ENCODE data around the gene ATP6V0D1. TPM values are rescaled to one million over a fixed set of nuclear protein-coding genes. Genes with fewer than 3 reads are reported as not detected.

The ATP6V0D1 gene
- total and polyA plus RNA-seq, 2 donors (not counting 1 experiment from before 2014, with no cell fraction given): 62.1 to 91.0 TPM

DNA sequence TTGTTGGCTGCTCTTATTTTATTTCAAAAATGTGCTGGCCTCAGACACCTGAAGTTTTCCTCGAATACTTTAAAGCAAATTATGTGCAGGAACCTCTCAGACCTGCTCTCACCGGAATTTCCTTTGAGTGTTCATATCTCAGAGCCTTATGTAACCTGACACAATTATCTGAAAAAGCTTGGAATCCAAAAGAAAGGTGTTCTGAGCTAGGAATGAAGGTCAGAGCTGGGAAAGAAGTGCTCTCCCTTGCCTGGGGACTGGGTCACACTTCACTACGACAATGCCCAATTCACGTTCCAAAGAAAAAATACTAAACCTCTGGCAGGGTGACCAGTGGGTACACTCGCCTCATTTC is 56.7 kb downstream of the ATP6V0D1 start:
- no peaks in the 10 kb centered on the region for H3K9me3 ChIP-seq (ENCODE audit: control extremely low read depth in 1 of 3, control insufficient read depth in 2 of 3, insufficient read depth in 1 of 3, low read length in 2 of 3)
- H3K4me3 Mint-ChIP-seq: no peak overlapping the region
- H2AFZ ChIP-seq (ENCODE audit: insufficient read depth, low read depth, low read length, poor library complexity, severe bottlenecking): no peak overlapping the region
- no peaks in the 10 kb centered on the region for H3K9me3 Mint-ChIP-seq (ENCODE audit: insufficient read depth)
- H3K27ac ChIP-seq (ENCODE audit: low read length in 2 of 2): no peak overlapping the region
- H3K4me3 ChIP-seq (ENCODE audit: control extremely low read depth in 1 of 5, extremely low read depth in 1 of 5, insufficient read depth in 1 of 5, low read depth in 2 of 5, low read length in 4 of 5): no peak overlapping the region
- peaks cover 0 to 27% (median 7%) of the 10 kb centered on the region in 4 experiments for H3K27me3 ChIP-seq (replicated peaks in 1 of 4; ENCODE audit: control extremely low read depth in 1 of 4, control insufficient read depth in 3 of 4, insufficient read depth in 4 of 4, low read length in 3 of 4)
- H4K20me1 ChIP-seq (ENCODE audit: control insufficient read depth, insufficient read depth, low read length, poor library complexity, severe bottlenecking): no peaks in the 10 kb centered on the region
- H3K4me2 ChIP-seq (replicated peaks; ENCODE audit: low read depth, low read length, poor library complexity, severe bottlenecking): no peak overlapping the region
- POLR2A ChIA-PET: no interaction called here
- ATAC-seq (ENCODE audit: low read depth) (no peak), DNase-seq (no peak)
- no peaks in the 10 kb centered on the region for H3K4me1 Mint-ChIP-seq
- intact Hi-C loops (cut with micrococcal nuclease): no loop called here
- CTCF ChIA-PET: interaction anchor here (1.3 to 2.1 kb wide), 2 partner anchors 10 to 41 kb away, joined by 5 to 6 read pairs; no protein-coding TSS in a partner anchor
- no peaks in the 10 kb centered on the region for H3K36me3 ChIP-seq (replicated peaks in 1 of 2; ENCODE audit: control extremely low read depth in 1 of 2, control insufficient read depth in 1 of 2, extremely low read depth in 1 of 2, insufficient read depth in 2 of 2, low read length in 1 of 2)
- H3K27me3 Mint-ChIP-seq: peaks cover 46% of the 10 kb centered on the region
- H3K79me2 ChIP-seq (ENCODE audit: control insufficient read depth, insufficient read depth, low read length): no peaks in the 10 kb centered on the region
- TF ChIP-seq EZH2 (IDR thresholded peaks at IDR 0.05; ENCODE audit: borderline replicate concordance, insufficient read depth, low read depth, low read length, poor library complexity, severe bottlenecking): no peak
- TF ChIP-seq, protein P1, sequence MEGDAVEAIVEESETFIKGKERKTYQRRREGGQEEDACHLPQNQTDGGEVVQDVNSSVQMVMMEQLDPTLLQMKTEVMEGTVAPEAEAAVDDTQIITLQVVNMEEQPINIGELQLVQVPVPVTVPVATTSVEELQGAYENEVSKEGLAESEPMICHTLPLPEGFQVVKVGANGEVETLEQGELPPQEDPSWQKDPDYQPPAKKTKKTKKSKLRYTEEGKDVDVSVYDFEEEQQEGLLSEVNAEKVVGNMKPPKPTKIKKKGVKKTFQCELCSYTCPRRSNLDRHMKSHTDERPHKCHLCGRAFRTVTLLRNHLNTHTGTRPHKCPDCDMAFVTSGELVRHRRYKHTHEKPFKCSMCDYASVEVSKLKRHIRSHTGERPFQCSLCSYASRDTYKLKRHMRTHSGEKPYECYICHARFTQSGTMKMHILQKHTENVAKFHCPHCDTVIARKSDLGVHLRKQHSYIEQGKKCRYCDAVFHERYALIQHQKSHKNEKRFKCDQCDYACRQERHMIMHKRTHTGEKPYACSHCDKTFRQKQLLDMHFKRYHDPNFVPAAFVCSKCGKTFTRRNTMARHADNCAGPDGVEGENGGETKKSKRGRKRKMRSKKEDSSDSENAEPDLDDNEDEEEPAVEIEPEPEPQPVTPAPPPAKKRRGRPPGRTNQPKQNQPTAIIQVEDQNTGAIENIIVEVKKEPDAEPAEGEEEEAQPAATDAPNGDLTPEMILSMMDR (IDR thresholded peaks at IDR 0.05): no peak
- no peak overlapping the region for H3K27ac Mint-ChIP-seq
- peaks cover 4 to 5% of the 10 kb centered on the region in 2 donors for H3K4me1 ChIP-seq (ENCODE audit: control insufficient read depth in 2 of 2, insufficient read depth in 2 of 2, low read length in 2 of 2)
- WGBS (ENCODE audit: insufficient coverage): 66% methylated on average over 4 of the region's 5 CpGs
- H3K9ac ChIP-seq (ENCODE audit: low read length): no peak overlapping the region

DNA sequence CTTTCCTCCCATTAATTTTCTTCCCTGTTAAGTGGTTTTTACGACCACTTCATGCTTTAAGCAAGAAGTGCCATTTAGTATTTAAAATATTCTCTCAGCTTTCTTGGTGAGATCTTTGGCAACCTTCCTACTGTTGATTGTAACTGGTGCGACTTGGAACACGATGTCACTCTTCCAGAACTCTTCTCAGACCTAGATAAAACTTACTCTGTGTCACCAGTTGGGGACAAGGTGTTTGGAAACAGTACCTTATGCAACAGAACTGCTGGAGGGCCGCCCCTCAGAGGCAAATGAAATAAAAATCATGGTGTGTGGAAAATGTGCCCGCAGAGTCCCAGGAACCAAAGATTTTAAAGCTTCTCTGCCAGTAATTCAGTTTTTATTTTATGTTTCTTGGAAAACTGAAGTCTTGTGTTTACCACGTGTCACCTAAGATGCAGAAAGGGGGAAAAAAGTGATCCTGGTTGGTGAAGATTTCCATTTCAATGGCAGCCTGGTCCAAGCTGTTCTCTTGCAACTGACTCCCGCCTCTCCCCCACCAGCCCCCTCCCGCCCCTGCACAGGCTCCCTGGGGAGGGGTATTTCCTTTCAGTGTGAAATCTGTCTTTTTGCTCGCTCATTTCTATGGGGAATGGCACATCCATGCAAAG is 57.2 kb downstream of the ATP6V0D1 start:
- intact Hi-C loops (cut with micrococcal nuclease): no loop called here
- ATAC-seq (ENCODE audit: low read depth): no peak

More for the DNA sequence above, 57.2 kb downstream of the ATP6V0D1 start:
- Mint-ChIP-seq H3K9me3 (ENCODE audit: insufficient read depth) (no peaks in the 10 kb centered on the region), H3K27me3 (peaks cover 42% of the 10 kb centered on the region), H3K4me1 (no peaks in the 10 kb centered on the region), H3K4me3 (no peak overlapping the region), H3K27ac (no peak overlapping the region)
- Histone ChIP-seq H3K9ac (ENCODE audit: low read length) (no peak overlapping the region), H2AFZ (ENCODE audit: insufficient read depth, low read depth, low read length, poor library complexity, severe bottlenecking) (no peak overlapping the region), H3K27ac (ENCODE audit: low read length in 2 of 2) (no peak overlapping the region), H4K20me1 (ENCODE audit: control insufficient read depth, insufficient read depth, low read length, poor library complexity, severe bottlenecking) (no peaks in the 10 kb centered on the region), H3K9me3 (ENCODE audit: control extremely low read depth in 1 of 3, control insufficient read depth in 2 of 3, insufficient read depth in 1 of 3, low read length in 2 of 3) (no peaks in the 10 kb centered on the region), H3K36me3 (replicated peaks in 1 of 2; ENCODE audit: control extremely low read depth in 1 of 2, control insufficient read depth in 1 of 2, extremely low read depth in 1 of 2, insufficient read depth in 2 of 2, low read length in 1 of 2) (no peaks in the 10 kb centered on the region), H3K4me1 (ENCODE audit: control insufficient read depth in 2 of 2, insufficient read depth in 2 of 2, low read length in 2 of 2) (peaks cover 4 to 5% of the 10 kb centered on the region in 2 donors), H3K4me3 (ENCODE audit: control extremely low read depth in 1 of 5, extremely low read depth in 1 of 5, insufficient read depth in 1 of 5, low read depth in 2 of 5, low read length in 4 of 5) (no peak overlapping the region), H3K4me2 (replicated peaks; ENCODE audit: low read depth, low read length, poor library complexity, severe bottlenecking) (no peak overlapping the region), H3K27me3 (replicated peaks in 1 of 4; ENCODE audit: control extremely low read depth in 1 of 4, control insufficient read depth in 3 of 4, insufficient read depth in 4 of 4, low read length in 3 of 4) (peaks cover 0 to 22% (median 4%) of the 10 kb centered on the region in 4 experiments), H3K79me2 (ENCODE audit: control insufficient read depth, insufficient read depth, low read length) (no peaks in the 10 kb centered on the region)
- ChIA-PET POLR2A (no interaction called here), CTCF (interaction anchor here (0.5 to 2.1 kb wide), 2 partner anchors 10 to 163 kb away, joined by 5 read pairs; no protein-coding TSS in a partner anchor)
- TF ChIP-seq EZH2 (IDR thresholded peaks at IDR 0.05; ENCODE audit: borderline replicate concordance, insufficient read depth, low read depth, low read length, poor library complexity, severe bottlenecking): no peak
- TF ChIP-seq, protein P1 (IDR thresholded peaks at IDR 0.05): no peak
- no peak for DNase-seq
- WGBS (ENCODE audit: insufficient coverage): 77% methylated on average over 2 of the region's 9 CpGs
